ENCODE results near the gene EMILIN1.

The EMILIN1 gene

GRCh38 chr2:27049422-27050280 is 28.8 kb upstream of the EMILIN1 start:
- H3K4me3 ChIP-seq (ENCODE audit: control insufficient read depth, low read depth, low read length) = peak overlapping the region; percentile 48
- no peak for DNase-seq (ENCODE audit: low read depth)
- no peak for TF ChIP-seq CTCF (IDR thresholded peaks at IDR 0.05; ENCODE audit: control insufficient read depth, insufficient read depth, low read depth, low read length, missing control alignments)

DNA sequence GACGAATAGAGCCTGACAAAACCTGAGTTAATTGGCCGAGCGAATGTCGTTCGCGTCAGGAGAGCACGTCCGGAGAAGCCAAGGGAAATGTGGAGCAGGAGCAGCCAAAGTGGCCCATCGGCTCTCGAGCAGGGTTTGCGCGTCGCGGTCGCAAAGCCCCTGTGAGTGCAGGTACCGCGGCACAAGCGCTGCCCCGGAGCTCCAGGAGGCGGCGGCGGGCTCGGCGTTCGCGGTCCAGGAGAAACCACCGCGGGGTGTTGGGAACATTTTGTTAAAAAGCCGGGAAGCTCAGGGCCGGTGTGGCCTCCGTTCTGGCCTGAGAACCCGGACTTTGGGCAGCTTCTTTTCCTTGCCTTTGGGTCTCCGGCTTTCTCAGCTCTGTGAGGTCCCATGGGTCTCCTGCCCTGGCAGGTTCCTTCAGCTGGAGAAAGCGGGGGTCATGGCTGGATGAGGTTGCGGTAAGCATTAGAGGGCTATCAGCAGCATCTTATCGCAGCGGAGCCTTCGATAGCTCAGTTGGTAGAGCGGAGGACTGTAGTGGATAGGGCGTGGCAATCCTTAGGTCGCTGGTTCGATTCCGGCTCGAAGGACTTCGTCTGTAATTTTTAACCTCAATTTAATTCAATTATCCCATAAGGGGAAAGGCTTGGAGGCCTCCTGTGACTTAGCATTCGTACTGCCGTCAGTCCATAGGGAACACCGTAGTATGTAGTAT is 28.0 kb upstream of the EMILIN1 start:
- peak overlapping the region; percentile 48 for H3K4me3 ChIP-seq (ENCODE audit: control insufficient read depth, low read depth, low read length)
- DNase-seq (ENCODE audit: low read depth) = peak; percentile 92
- TF ChIP-seq CTCF (IDR thresholded peaks at IDR 0.05; ENCODE audit: control insufficient read depth, insufficient read depth, low read depth, low read length, missing control alignments) = peak; percentile 48

- TF ChIP-seq CTCF (IDR thresholded peaks at IDR 0.05; ENCODE audit: control insufficient read depth, insufficient read depth, low read depth, low read length, missing control alignments) = no peak
- peak within 1 kb of the TSS; percentile 98 for H3K4me3 ChIP-seq (ENCODE audit: control insufficient read depth, low read depth, low read length)
- DNase-seq (ENCODE audit: low read depth) = peak; percentile 58
Measured at GRCh38 chr2:27050996-27051901, 27.2 kb upstream of the EMILIN1 start, which contains the start of gene AGBL5. AGBL5 (plus strand) TSS chr2:27051668; CDS start chr2:27052959, 1,291 bp downstream.

DNA sequence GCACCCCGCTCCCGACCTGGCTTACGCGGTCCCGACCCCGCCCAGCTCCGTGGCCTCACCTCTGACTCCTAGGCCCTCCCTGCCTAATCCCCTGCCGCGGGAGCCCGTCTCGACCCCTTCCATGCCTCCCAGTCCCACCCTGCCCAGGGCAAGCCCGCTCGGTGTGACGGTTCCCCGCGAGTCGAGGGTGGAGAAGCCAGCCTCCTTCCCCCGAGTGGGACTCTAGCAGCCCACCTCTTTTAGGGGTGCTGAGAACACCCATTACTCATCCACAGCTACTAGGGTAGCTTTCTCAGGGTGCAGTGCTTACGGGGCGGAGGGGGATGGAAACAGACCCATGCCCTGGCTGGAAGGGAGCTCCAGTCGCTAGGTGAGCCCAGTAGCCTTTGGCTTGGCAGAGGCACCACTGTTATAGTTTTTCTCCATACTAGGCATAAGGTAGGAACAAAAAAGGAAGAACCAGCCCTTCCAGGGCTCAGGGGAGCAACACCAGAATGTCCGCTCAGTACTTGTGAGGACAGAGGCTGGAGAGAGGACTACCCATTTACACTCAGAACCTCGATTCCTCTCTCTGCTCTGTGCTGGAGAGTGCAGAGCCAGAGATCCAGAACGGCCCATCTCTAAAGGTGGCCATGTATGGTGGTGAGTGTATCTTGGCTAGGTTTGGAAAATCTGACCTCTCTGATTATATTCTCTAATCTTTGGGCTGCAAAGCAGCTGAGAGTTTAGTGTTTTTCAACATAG is 26.3 kb upstream of the EMILIN1 start:
- peak overlapping the region; percentile 98 for H3K4me3 ChIP-seq (ENCODE audit: control insufficient read depth, low read depth, low read length)
- DNase-seq (ENCODE audit: low read depth) = no peak
- no peak for TF ChIP-seq CTCF (IDR thresholded peaks at IDR 0.05; ENCODE audit: control insufficient read depth, insufficient read depth, low read depth, low read length, missing control alignments)

GRCh38 chr2:27053321-27053720 is 25.1 kb upstream of the EMILIN1 start:
- TF ChIP-seq CTCF (IDR thresholded peaks at IDR 0.05; ENCODE audit: control insufficient read depth, insufficient read depth, low read depth, low read length, missing control alignments) = no peak
- DNase-seq (ENCODE audit: low read depth) = no peak
- H3K4me3 ChIP-seq (ENCODE audit: control insufficient read depth, low read depth, low read length) = no peak overlapping the region
